BE2C (cell line): ENCODE results near the gene SPNS3.

Source experiments
- DNase-seq: peaks from one replicate; pipeline ENCODE4 v3.0.0-alpha.2; 2020
- H3K27me3 ChIP-seq: fragments of 250-450 bp; sonication (Bioruptor Pico); 2 replicates; pipeline ENCODE4 v1.5.1; 2020; ENCODE audit warnings: mild to moderate bottlenecking
- H3K36me3 ChIP-seq: fragments of 250-450 bp; sonication (Bioruptor Pico); 2 replicates; pipeline ENCODE4 v1.5.1; 2020; ENCODE audit warnings: mild to moderate bottlenecking
- H3K4me1 ChIP-seq: fragments of 250-450 bp; sonication (Bioruptor Pico); 2 replicates; pipeline ENCODE4 v1.5.1; 2020
- H3K4me3 ChIP-seq: 2 replicates; pipeline ENCODE4 v1.5.1; 2011; ENCODE audit warnings: low read depth, low read length
- H3K9me3 ChIP-seq: fragments of 250-450 bp; sonication (Bioruptor Pico); 2 replicates; pipeline ENCODE4 v1.5.1; 2020
- TF ChIP-seq, protein P1 (sequence below): IDR thresholded peaks from 2 replicates; pipeline ENCODE4 v1.5.1; 2012; ENCODE audit warnings: mild to moderate bottlenecking, low read depth, low read length

The SPNS3 gene

DNA sequence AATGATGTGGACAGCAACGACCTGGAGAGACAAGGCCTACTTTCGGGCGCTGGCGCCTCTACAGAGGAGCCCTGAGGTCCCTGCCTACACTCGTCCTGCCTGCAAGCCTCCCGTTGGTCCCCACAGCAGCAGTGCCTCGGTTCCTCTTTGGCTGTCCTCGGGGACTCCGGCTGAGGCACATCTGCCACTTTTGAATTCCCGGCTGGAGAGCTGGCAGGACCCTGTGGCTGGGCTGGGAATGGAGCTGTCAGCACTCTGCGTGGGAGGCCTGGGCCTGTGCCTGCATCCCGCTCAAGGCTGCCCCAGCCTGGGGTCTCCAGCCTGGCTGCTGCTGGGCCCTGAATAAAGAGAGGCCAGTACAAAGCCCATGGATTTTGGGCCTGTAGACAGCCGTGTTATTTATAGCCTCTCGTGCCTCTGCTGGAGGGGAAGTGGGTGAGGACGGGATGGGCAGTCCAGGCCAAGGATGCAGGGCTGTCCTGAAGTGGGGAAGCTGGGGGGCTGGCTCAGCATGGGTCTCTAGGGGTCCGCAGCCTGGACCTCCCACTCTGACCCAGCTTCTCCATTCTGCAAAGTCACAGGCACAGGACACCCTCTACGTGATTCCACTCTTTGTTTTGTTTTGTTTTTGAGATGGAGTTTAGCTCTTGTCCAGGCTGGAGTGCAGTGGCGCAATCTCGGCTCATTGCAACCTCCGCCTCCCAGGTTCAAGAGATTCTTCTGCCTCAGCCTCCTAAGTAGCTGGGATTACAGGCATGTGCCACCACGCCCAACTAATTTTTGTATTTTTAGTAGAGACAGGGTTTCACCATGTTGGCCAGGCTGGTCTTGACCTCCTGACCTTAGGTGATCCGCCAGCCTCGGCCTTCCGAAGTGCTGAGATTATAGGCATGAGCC lies 54.3 kb downstream of the SPNS3 start:
- Histone ChIP-seq H3K9me3 (no peaks in the 10 kb centered on the region), H3K4me3 (no peak overlapping the region), H3K36me3 (no peaks in the 10 kb centered on the region), H3K27me3 (no peaks in the 10 kb centered on the region), H3K4me1 (no peaks in the 10 kb centered on the region)
- TF ChIP-seq, protein P1, sequence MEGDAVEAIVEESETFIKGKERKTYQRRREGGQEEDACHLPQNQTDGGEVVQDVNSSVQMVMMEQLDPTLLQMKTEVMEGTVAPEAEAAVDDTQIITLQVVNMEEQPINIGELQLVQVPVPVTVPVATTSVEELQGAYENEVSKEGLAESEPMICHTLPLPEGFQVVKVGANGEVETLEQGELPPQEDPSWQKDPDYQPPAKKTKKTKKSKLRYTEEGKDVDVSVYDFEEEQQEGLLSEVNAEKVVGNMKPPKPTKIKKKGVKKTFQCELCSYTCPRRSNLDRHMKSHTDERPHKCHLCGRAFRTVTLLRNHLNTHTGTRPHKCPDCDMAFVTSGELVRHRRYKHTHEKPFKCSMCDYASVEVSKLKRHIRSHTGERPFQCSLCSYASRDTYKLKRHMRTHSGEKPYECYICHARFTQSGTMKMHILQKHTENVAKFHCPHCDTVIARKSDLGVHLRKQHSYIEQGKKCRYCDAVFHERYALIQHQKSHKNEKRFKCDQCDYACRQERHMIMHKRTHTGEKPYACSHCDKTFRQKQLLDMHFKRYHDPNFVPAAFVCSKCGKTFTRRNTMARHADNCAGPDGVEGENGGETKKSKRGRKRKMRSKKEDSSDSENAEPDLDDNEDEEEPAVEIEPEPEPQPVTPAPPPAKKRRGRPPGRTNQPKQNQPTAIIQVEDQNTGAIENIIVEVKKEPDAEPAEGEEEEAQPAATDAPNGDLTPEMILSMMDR = no peak
- no peak for DNase-seq

DNA sequence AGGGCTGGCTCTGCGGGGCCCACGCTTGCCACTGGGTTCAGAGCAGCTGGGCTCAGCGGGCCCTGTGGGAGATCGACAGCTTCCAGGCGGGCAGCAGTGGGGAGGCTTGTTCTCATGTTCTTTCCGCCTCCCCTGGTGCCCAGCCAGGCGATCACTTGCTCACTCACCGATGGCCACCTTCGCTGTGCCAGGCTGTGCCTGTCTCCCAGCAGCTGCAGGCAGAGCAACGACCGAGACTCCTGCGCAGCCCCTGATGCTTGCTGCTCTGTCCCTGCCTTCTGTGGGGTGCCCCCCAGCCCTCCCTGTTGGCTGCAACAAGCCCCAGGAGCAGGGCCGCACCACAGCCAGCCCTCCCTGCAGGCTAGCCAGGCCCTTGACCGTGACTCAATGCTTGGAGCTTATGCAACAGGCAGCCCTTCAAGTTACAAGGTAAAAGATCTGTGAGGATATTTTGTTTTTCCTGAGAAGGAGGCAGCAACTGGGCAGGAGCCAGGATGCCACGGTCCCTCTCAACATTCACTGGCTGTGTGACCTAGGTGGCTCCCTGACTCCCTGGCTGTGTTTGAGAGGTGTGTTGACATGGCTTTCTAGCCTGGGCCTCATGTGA lies 55.4 kb downstream of the SPNS3 start:
- Histone ChIP-seq H3K36me3 (no peaks in the 10 kb centered on the region), H3K27me3 (no peaks in the 10 kb centered on the region), H3K4me3 (no peak overlapping the region), H3K4me1 (no peaks in the 10 kb centered on the region), H3K9me3 (no peaks in the 10 kb centered on the region)
- no peak for DNase-seq
- TF ChIP-seq, protein P1 = no peak

DNA sequence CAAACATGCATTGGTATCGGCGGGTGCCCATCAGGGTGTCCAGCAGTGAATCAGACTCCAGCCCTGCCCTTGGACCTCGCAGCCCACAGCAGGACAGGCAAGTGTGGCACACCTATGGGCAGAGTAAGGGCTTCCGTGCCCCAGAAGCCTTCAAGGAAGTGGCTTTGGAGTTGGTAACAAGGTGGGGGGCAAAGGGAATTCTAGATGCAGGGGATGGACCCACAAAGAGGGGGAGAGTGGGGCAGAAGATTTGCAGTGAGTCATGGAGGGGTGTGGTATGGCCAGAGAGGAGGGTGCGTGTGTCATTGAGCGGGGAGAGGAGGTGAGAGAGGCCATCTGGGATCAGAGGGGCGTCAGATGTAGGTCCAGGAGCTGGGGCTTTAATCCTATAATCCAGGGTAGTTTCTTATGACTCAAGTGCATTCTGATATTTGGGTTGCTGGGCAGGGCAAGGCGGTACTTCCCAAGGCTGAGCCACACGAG lies 56.4 kb downstream of the SPNS3 start:
- H3K4me3 ChIP-seq = no peak overlapping the region
- no peaks in the 10 kb centered on the region for H3K36me3 ChIP-seq
- H3K27me3 ChIP-seq = no peaks in the 10 kb centered on the region
- DNase-seq = no peak
- H3K9me3 ChIP-seq = no peaks in the 10 kb centered on the region
- TF ChIP-seq, protein P1 = no peak
- H3K4me1 ChIP-seq = no peaks in the 10 kb centered on the region

DNA sequence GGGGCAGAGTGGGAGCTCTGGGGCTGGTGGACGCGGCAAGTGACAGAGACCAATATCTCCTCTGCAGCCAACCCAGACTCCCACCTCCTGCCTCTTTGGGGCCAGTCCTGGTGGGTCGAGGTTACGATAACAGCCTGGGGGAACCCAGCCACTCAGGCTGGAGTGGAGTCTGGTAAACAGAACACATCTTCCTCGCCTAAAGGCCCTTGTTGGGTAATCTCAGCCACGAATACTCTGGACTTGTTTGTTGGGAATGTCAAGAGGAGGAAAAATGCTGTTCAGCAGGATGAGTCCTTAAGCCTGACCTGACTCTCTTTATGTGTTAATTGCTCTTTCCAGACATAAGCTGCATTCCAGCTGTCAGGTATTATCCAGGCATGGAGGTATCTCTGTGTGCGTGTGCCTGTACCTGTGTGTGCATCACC lies 56.9 kb downstream of the SPNS3 start:
- H3K36me3 ChIP-seq = no peaks in the 10 kb centered on the region
- H3K27me3 ChIP-seq = no peaks in the 10 kb centered on the region
- H3K4me3 ChIP-seq = no peak overlapping the region
- no peaks in the 10 kb centered on the region for H3K9me3 ChIP-seq
- TF ChIP-seq, protein P1 = no peak
- DNase-seq = no peak
- H3K4me1 ChIP-seq = no peaks in the 10 kb centered on the region

DNA sequence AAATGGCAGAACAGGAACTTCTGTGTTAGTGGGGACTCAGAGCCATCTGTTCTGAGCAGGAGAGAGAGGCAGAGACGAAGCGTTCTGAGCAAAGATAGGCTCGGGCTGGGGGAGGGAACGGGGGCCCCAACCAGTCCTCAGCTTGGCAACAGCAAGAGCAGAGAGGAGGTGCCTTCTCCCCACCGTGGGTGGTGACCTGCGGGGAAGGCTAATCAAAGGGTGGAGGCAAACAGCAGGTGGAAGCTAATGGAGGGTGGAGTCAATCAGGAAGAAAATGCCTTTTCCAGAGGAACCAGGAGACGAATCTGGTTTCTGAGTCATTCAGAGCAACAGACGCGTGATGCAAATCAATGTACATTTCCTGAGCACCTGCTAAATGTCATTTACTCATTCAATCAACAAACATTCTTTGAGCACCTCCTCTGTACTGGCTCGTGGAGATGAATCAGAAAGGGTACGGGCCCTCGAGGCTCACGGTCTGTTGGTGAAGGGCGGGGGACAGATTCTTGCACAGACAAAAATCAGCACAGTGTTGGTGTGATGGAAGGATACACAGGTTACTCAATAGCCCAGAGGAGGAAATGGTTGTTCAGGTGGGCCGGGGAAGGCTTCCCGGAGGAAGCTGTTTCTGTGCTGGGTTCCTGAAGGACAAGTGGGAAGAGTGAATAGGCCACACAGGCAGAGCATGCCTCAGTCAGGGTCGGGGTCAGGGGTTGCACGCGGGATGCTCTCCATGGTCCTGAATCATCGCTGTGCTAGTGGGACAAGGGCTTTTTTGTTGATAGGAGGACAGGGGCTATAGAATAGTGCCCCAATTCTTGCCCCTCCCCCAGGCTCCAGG lies 59.2 kb downstream of the SPNS3 start:
- H3K36me3 ChIP-seq = no peaks in the 10 kb centered on the region
- no peaks in the 10 kb centered on the region for H3K27me3 ChIP-seq
- TF ChIP-seq, protein P1 = no peak
- H3K4me1 ChIP-seq = no peaks in the 10 kb centered on the region
- H3K9me3 ChIP-seq = no peaks in the 10 kb centered on the region
- no peak for DNase-seq
- H3K4me3 ChIP-seq = no peak overlapping the region
